IMR-90 (cell line): ENCODE results near the gene HCN3. TPM values are rescaled to one million over a fixed set of nuclear protein-coding genes. Genes with fewer than 3 reads are reported as not detected.

Source experiments
- ATAC-seq: fragments of 200-7000 bp; cut with Tn5 transposase; 2 replicates; pipeline ENCODE4 v1.9.1; 2020; ENCODE audit warnings: low read depth, mild to moderate bottlenecking, moderate library complexity
- BruUV-seq: library from RNA; stranded (reverse); fragments of 400-500 nt; replicated peaks from 2 replicates; lab custom pipeline; 2021; lab: Mats Ljungman, UMichigan
- CTCF ChIA-PET: fragments of 300-600 bp; formaldehyde crosslinking; extraction: SDS; loops from one replicate; lab custom pipeline; 2021; ENCODE audit warnings: antibody characterized with exemption; lab: Yijun Ruan, JAX
- POLR2A ChIA-PET: fragments of 300-600 bp; sonication (Branson Sonifier 250); formaldehyde crosslinking; loops from one replicate; lab custom pipeline; 2022; ENCODE audit warnings: antibody characterized with exemption; ENCODE audit not compliant: unreplicated experiment; lab: Charles Lee
- DNase-seq: peaks from one replicate; pipeline ENCODE4 v3.0.0; 2013
- H2AFZ ChIP-seq: replicated peaks from 2 replicates; pipeline ENCODE3; 2013; ENCODE audit warnings: low read length, mild to moderate bottlenecking; ENCODE audit not compliant: poor library complexity
- H2AK5ac ChIP-seq: 2 replicates; pipeline ENCODE4 v1.6.1; 2013; ENCODE audit warnings: low read depth, low read length, inconsistent platforms
- H2AK9ac ChIP-seq: replicated peaks from 2 replicates; pipeline ENCODE3; 2013; ENCODE audit warnings: mild to moderate bottlenecking, low read depth, low read length, moderate library complexity; ENCODE audit not compliant: poor library complexity
- H2BK120ac ChIP-seq: 2 replicates; pipeline ENCODE4 v1.6.1; 2013; ENCODE audit warnings: low read depth, low read length, inconsistent platforms
- H2BK15ac ChIP-seq: 3 replicates; pipeline ENCODE4 v1.6.1; 2013; ENCODE audit warnings: low read depth, low read length, inconsistent platforms
- H2BK20ac ChIP-seq: 2 replicates; pipeline ENCODE4 v1.6.1; 2013; ENCODE audit warnings: low read depth, mild to moderate bottlenecking, inconsistent platforms, low read length, moderate library complexity
- H2BK5ac ChIP-seq: 2 replicates; pipeline ENCODE4 v1.6.1; 2013; ENCODE audit warnings: mild to moderate bottlenecking, low read depth, low read length, inconsistent platforms; ENCODE audit not compliant: poor library complexity, severe bottlenecking
- H3K14ac ChIP-seq: replicated peaks from 2 replicates; pipeline ENCODE4 v1.6.1; 2013; ENCODE audit warnings: low read depth, low read length, inconsistent platforms
- H3K18ac ChIP-seq: 2 replicates; pipeline ENCODE4 v1.6.1; 2013; ENCODE audit warnings: low read depth, low read length, control low read depth
- H3K23ac ChIP-seq: 2 replicates; pipeline ENCODE4 v1.6.1; 2013; ENCODE audit warnings: low read depth, low read length, inconsistent platforms
- H3K27ac ChIP-seq: 2 replicates; pipeline ENCODE4 v1.5.1; 2013; ENCODE audit warnings: mild to moderate bottlenecking, control low read depth, low read length; ENCODE audit not compliant: insufficient read depth
- H3K27me3 ChIP-seq: 2 replicates; pipeline ENCODE4 v1.6.1; 2013; ENCODE audit warnings: low read length; ENCODE audit not compliant: control insufficient read depth, insufficient read depth
- H3K36me3 ChIP-seq: 2 replicates; pipeline ENCODE4 v1.6.1; 2013; ENCODE audit warnings: low read length, mixed read lengths; ENCODE audit not compliant: control insufficient read depth, insufficient read depth
- H3K4ac ChIP-seq: 2 replicates; pipeline ENCODE4 v1.6.1; 2013; ENCODE audit warnings: low read depth, low read length, inconsistent platforms
- H3K4me1 ChIP-seq: 2 replicates; pipeline ENCODE4 v1.6.1; 2013; ENCODE audit warnings: low read length, mixed read lengths; ENCODE audit not compliant: control insufficient read depth, insufficient read depth
- H3K4me2 ChIP-seq: 2 replicates; pipeline ENCODE4 v1.6.1; 2013; ENCODE audit warnings: low read depth, mild to moderate bottlenecking, control low read depth, low read length, moderate library complexity
- H3K4me3 ChIP-seq: 2 replicates; pipeline ENCODE4 v1.5.1; 2013; ENCODE audit warnings: low read depth, mild to moderate bottlenecking, control low read depth, low read length, moderate library complexity; ENCODE audit not compliant: insufficient read depth
- H3K56ac ChIP-seq: 2 replicates; pipeline ENCODE4 v1.6.1; 2013; ENCODE audit warnings: low read length, inconsistent platforms; ENCODE audit not compliant: insufficient read depth; ENCODE audit errors: extremely low read depth
- H3K79me1 ChIP-seq, 2 experiments: 2 replicates each; pipeline ENCODE4 v1.6.1; 2013; ENCODE audit warnings: low read length in 2 of 2, inconsistent platforms in 1 of 2, low read depth in 1 of 2
- H3K9ac ChIP-seq: 2 replicates; pipeline ENCODE4 v1.6.1; 2013; ENCODE audit warnings: low read depth, low read length, control low read depth
- H3K9me1 ChIP-seq: 2 replicates; pipeline ENCODE4 v1.6.1; 2013; ENCODE audit warnings: low read length, inconsistent platforms; ENCODE audit not compliant: insufficient read depth
- H3K9me3 ChIP-seq: 2 replicates; pipeline ENCODE4 v1.6.1; 2013; ENCODE audit warnings: low read length; ENCODE audit not compliant: control insufficient read depth, insufficient read depth
- H4K20me1 ChIP-seq: 2 replicates; pipeline ENCODE4 v1.6.1; 2013; ENCODE audit warnings: low read length, inconsistent platforms; ENCODE audit not compliant: insufficient read depth
- H4K5ac ChIP-seq: 2 replicates; pipeline ENCODE4 v1.6.1; 2013; ENCODE audit warnings: mild to moderate bottlenecking, low read depth, low read length, control low read depth
- H4K8ac ChIP-seq, 2 experiments: 2 replicates each; pipeline ENCODE4 v1.6.1; 2013; ENCODE audit warnings: low read depth in 2 of 2, low read length in 2 of 2, control low read depth in 1 of 2, inconsistent platforms in 1 of 2
- H4K91ac ChIP-seq: 2 replicates; pipeline ENCODE4 v1.6.1; 2013; ENCODE audit warnings: low read depth, low read length, inconsistent platforms; ENCODE audit not compliant: insufficient read depth
- BHLHE40 ChIP-seq: fragments of 150-350 bp; IDR thresholded peaks from 2 replicates; pipeline ENCODE4 v1.6.1; 2016; ENCODE audit warnings: mild to moderate bottlenecking, low read depth, low read length
- CEBPB ChIP-seq: IDR thresholded peaks from 2 replicates; pipeline ENCODE4 v1.6.1; 2012; ENCODE audit warnings: low read depth, low read length, improper control_type of control experiment
- CHD1 ChIP-seq: IDR thresholded peaks from 2 replicates; pipeline ENCODE4 v1.6.1; 2012; ENCODE audit warnings: low read depth, low read length, improper control_type of control experiment
- CTCF ChIP-seq: conservative IDR thresholded peaks from 2 replicates; pipeline ENCODE4 v1.5.1; 2012; ENCODE audit warnings: mild to moderate bottlenecking, low read depth, low read length, improper control_type of control experiment
- ELK1 ChIP-seq: fragments of 150-350 bp; IDR thresholded peaks from 2 replicates; pipeline ENCODE4 v1.6.1; 2016; ENCODE audit warnings: low read depth, mild to moderate bottlenecking, low read length, moderate library complexity, borderline replicate concordance
- MAFK ChIP-seq: IDR thresholded peaks from 2 replicates; pipeline ENCODE4 v1.6.1; 2012; ENCODE audit warnings: low read depth, low read length, improper control_type of control experiment
- MXI1 ChIP-seq: IDR thresholded peaks from 2 replicates; pipeline ENCODE4 v1.6.1; 2012; ENCODE audit warnings: low read depth, mild to moderate bottlenecking, low read length, moderate library complexity, borderline replicate concordance
- NFE2L2 ChIP-seq: fragments of 150-350 bp; IDR thresholded peaks from 2 replicates; pipeline ENCODE4 v1.6.1; 2016; ENCODE audit warnings: low read depth, mild to moderate bottlenecking, low read length
- POLR2A ChIP-seq: IDR thresholded peaks from 2 replicates; pipeline ENCODE4 v1.6.1; 2012; ENCODE audit warnings: mild to moderate bottlenecking, low read depth, low read length
- RAD21 ChIP-seq: IDR thresholded peaks from 2 replicates; pipeline ENCODE4 v1.6.1; 2012; ENCODE audit warnings: low read length, improper control_type of control experiment
- WGBS, 2 experiments: methylation state at CpG; one replicate each; pipeline versions ENCODE4 v1.1.5 to v1.1.7; 2013; ENCODE audit warnings: missing lambda C conversion rate in 2 of 2; ENCODE audit not compliant: insufficient read length in 1 of 2; ENCODE audit errors: extremely low coverage in 2 of 2; 5-methylcytosine and 5-hydroxymethylcytosine counted together
- dilution Hi-C: fragments of 300-500 bp; cut with HindIII; formaldehyde crosslinking; loops from one replicate; pipeline ENCODE4 v1.14.3; 2018; ENCODE audit warnings: low sequenced_read_pairs; ENCODE audit not compliant: unreplicated experiment
- in situ Hi-C: fragments of 300-500 bp; cut with MboI; formaldehyde crosslinking; loops from 3 replicates; pipeline ENCODE4 v1.14.3; 2019; ENCODE audit warnings: low sequenced_read_pairs, inconsistent platforms, mixed read lengths
- intact Hi-C: fragments of 100-400 bp; cut with micrococcal nuclease; formaldehyde crosslinking; loops from 2 replicates; pipeline ENCODE4 v1.10.0; 2022
- polyA plus RNA-seq, 3 experiments: library from polyadenylated mRNA; depleted of rRNA; stranded (reverse); fragments of >200 nt; gene quantifications; 2 replicates each; pipeline ENCODE4 v1.2.3, GENCODE V29; 2012; ENCODE audit warnings: low replicate concordance in 1 of 3
- total RNA-seq: library from RNA; depleted of rRNA; stranded (reverse); fragments of >200 nt; gene quantifications from 2 replicates; pipeline ENCODE4 v1.2.3, GENCODE V29; 2012

HCN3 gene
- total and polyA plus RNA-seq, 2 of the 4 experiments (the other 2 are of a cell fraction) = 0.36 to 2.7 TPM

- Histone ChIP-seq H3K27me3 (no peaks in the 10 kb centered on the region), H2BK120ac (no peak overlapping the region), H4K8ac (no peak overlapping the region), H3K27ac (no peak overlapping the region), H3K4me2 (no peak overlapping the region), H3K9me1 (peaks cover 3% of the 10 kb centered on the region; the same call in 1 of the 2 replicates), H2AK5ac (no peak overlapping the region), H2AK9ac (no peak overlapping the region), H3K36me3 (no peaks in the 10 kb centered on the region), H2BK20ac (no peak overlapping the region), H3K4me3 (no peak overlapping the region), H3K23ac (no peak overlapping the region), H3K9ac (no peak overlapping the region), H4K91ac (no peak overlapping the region), H3K56ac (no peak overlapping the region), H3K4ac (no peak overlapping the region), H3K18ac (no peak overlapping the region), H4K20me1 (no peaks in the 10 kb centered on the region), H3K14ac (no peak overlapping the region), H3K4me1 (no peaks in the 10 kb centered on the region), H2AFZ (no peak overlapping the region), H2BK5ac (no peak overlapping the region), H2BK15ac (no peak overlapping the region), H4K5ac (no peak overlapping the region), H3K9me3 (no peaks in the 10 kb centered on the region), H3K79me1 (no peaks in the 10 kb centered on the region)
- POLR2A ChIA-PET = no interaction called here
- BruUV-seq = no TSS peak
- in situ Hi-C loops = no loop called here
- ATAC-seq = no peak
- intact Hi-C loops = no loop called here
- dilution Hi-C loops = no loop called here
- WGBS, 2 experiments = 53% methylated on average over 3 of the region's 12 CpGs; no CpG with 5 or more reads in 1 of the 2 experiments
- no peak for DNase-seq
- TF ChIP-seq MAFK = no peak
- no peak for TF ChIP-seq CHD1
- TF ChIP-seq CEBPB = no peak
- no peak for TF ChIP-seq POLR2A
- no peak for TF ChIP-seq BHLHE40
- no peak for TF ChIP-seq CTCF
- no peak for TF ChIP-seq NFE2L2
- TF ChIP-seq MXI1 = no peak
- no peak for TF ChIP-seq ELK1
- TF ChIP-seq RAD21 = no peak
- CTCF ChIA-PET = no interaction called here
Observed at GRCh38 chr1:155284476-155284875, 7.2 kb downstream of the HCN3 start.
